Stimulated activated CD4-positive, alpha-beta T cell treated with anti-CD3 and anti-CD28 coated beads, TNF-alpha, amount 100 ng/mL, for 1 hour (primary cell): ENCODE data around the gene RRP9.
"Not testable (repeated sequence)": the region's sequence is repeated elsewhere in the genome, so short reads cannot be mapped to it uniquely, and the experiment has no call there.

Source experiments
- DNase-seq, 3 donors: peaks; one replicate each; pipeline ENCODE4 v3.0.0-alpha.2; 2020; ENCODE audit warnings: low read depth in 3 of 3, low spot score in 1 of 3

The RRP9 gene

GRCh38 chr3:51916418-51916817 is 25.3 kb downstream of the RRP9 start:
- no peak for DNase-seq

GRCh38 chr3:51908026-51908425 is 33.7 kb downstream of the RRP9 start:
- no peak for DNase-seq

- DNase-seq: no peak
These were observed 37.5 kb downstream of the RRP9 start for GRCh38 chr3:51904034-51904823.

- DNase-seq: not testable (repeated sequence)
These were observed 39.3 kb downstream of the RRP9 start for GRCh38 chr3:51902361-51902760.

GRCh38 chr3:51900043-51900442 is 41.7 kb downstream of the RRP9 start:
- DNase-seq: not testable (repeated sequence)

GRCh38 chr3:51897391-51897790 is 44.3 kb downstream of the RRP9 start:
- DNase-seq: no peak

- DNase-seq: no peak
These were observed 44.9 kb downstream of the RRP9 start for GRCh38 chr3:51896607-51897305.

GRCh38 chr3:51894939-51895338 is 46.8 kb downstream of the RRP9 start:
- no peak for DNase-seq

- no peak for DNase-seq
These were observed 47.3 kb downstream of the RRP9 start for GRCh38 chr3:51894391-51894790.

- DNase-seq: no peak
These were observed 50.3 kb downstream of the RRP9 start for GRCh38 chr3:51891242-51892039.

- no peak for DNase-seq
These were observed 53.1 kb downstream of the RRP9 start for GRCh38 chr3:51888463-51889105.

- DNase-seq: no peak
These were observed 54.1 kb downstream of the RRP9 start for GRCh38 chr3:51887620-51888019.

- no peak for DNase-seq
These were observed 55.3 kb downstream of the RRP9 start for GRCh38 chr3:51886447-51886846.
